ENCODE results near the gene PHLDB3. TPM values are rescaled to one million over a fixed set of nuclear protein-coding genes. Genes with fewer than 3 reads are reported as not detected.
A peak's percentile ranks its signal among the peaks of the same experiment; 100 is the strongest.

Gene PHLDB3
- total and polyA plus RNA-seq, 2 donors (not counting 3 experiments of a cell fraction or from before 2014, with no cell fraction given): 5.5 to 12.0 TPM

- POLR2A ChIA-PET: interaction anchor here (0.7 kb wide), 1 partner anchor 73 kb away, joined by 3 read pairs; no protein-coding TSS in a partner anchor
- CTCF ChIA-PET: interaction anchor here (0.7 to 6.6 kb wide), 38 partner anchors 8 to 1008 kb away, joined by 3 to 833 read pairs (median 8); partner anchors contain the start of genes IRGQ, PHLDB3, ZNF575 and ZNF576
- no peaks in the 10 kb centered on the region for H3K4me1 ChIP-seq (ENCODE audit: control insufficient read depth, extremely low read depth, insufficient read depth, low read length)
- BruUV-seq (replicated peaks): no TSS peak
- no peaks in the 10 kb centered on the region for H3K36me3 ChIP-seq (ENCODE audit: control insufficient read depth in 2 of 2, extremely low read depth in 1 of 2, insufficient read depth in 2 of 2, low read length in 2 of 2)
- dilution Hi-C loops (cut with MboI; ENCODE audit: extremely low pct_ligation_motif_present, low sequenced_read_pairs): no loop called here
- TF ChIP-seq, protein P1, sequence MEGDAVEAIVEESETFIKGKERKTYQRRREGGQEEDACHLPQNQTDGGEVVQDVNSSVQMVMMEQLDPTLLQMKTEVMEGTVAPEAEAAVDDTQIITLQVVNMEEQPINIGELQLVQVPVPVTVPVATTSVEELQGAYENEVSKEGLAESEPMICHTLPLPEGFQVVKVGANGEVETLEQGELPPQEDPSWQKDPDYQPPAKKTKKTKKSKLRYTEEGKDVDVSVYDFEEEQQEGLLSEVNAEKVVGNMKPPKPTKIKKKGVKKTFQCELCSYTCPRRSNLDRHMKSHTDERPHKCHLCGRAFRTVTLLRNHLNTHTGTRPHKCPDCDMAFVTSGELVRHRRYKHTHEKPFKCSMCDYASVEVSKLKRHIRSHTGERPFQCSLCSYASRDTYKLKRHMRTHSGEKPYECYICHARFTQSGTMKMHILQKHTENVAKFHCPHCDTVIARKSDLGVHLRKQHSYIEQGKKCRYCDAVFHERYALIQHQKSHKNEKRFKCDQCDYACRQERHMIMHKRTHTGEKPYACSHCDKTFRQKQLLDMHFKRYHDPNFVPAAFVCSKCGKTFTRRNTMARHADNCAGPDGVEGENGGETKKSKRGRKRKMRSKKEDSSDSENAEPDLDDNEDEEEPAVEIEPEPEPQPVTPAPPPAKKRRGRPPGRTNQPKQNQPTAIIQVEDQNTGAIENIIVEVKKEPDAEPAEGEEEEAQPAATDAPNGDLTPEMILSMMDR (IDR thresholded peaks at IDR 0.05; ENCODE audit: extremely low read depth in 1 of 2, insufficient read depth in 1 of 2, low read depth in 1 of 2, low read length in 2 of 2): peak; percentile 79 to 88
- no peak for TF ChIP-seq EZH2 (IDR thresholded peaks at IDR 0.05; ENCODE audit: borderline replicate concordance, low read depth, low read length, severe bottlenecking)
- TF ChIP-seq MYC (IDR thresholded peaks at IDR 0.05; ENCODE audit: low read depth, low read length): no peak
- TF ChIP-seq JUN (IDR thresholded peaks at IDR 0.05; ENCODE audit: borderline replicate concordance, insufficient read depth, insufficient read length, low read depth): no peak
- TF ChIP-seq POLR2A (IDR thresholded peaks at IDR 0.05; ENCODE audit: low read depth, low read length): no peak
- intact Hi-C loops (cut with micrococcal nuclease): loop anchor here (1.0 to 5.0 kb wide), 5 partner anchors 57 to 360 kb away; partner anchors contain the start of gene PHLDB3
- H3K27ac ChIP-seq (ENCODE audit: insufficient read depth, low read depth, low read length): no peak overlapping the region
- H3K4me3 ChIP-seq (replicated peaks in 1 of 3; ENCODE audit: insufficient read depth in 1 of 3, low read depth in 1 of 3, low read length in 3 of 3): no peak overlapping the region
- peak; percentile 65 for DNase-seq (ENCODE audit: low read depth, low spot score)
- H3K9me1 ChIP-seq (replicated peaks; ENCODE audit: control insufficient read depth, extremely low read depth, insufficient read depth, low read length): no peaks in the 10 kb centered on the region
- no peaks in the 10 kb centered on the region for H3K79me2 ChIP-seq (ENCODE audit: control insufficient read depth, insufficient read depth, low read length)
- no peak overlapping the region for H3K9ac ChIP-seq (replicated peaks; ENCODE audit: extremely low read depth, insufficient read depth, low read length)
- H3K27me3 ChIP-seq (ENCODE audit: control insufficient read depth in 2 of 2, insufficient read depth in 2 of 2, low read length in 2 of 2): no peaks in the 10 kb centered on the region
- no peak overlapping the region for H2AFZ ChIP-seq (ENCODE audit: low read depth, low read length)
- H4K20me1 ChIP-seq (replicated peaks; ENCODE audit: control insufficient read depth, extremely low read depth, insufficient read depth, low read length): no peaks in the 10 kb centered on the region
- FAIRE-seq: peak; percentile 92
- H3K4me2 ChIP-seq (ENCODE audit: insufficient read depth, low read length): no peak overlapping the region
- no peaks in the 10 kb centered on the region for H3K9me3 ChIP-seq (replicated peaks; ENCODE audit: control insufficient read depth, insufficient read depth, low read length)
These were observed 57.6 kb downstream of the PHLDB3 start for GRCh38 chr19:43446746-43447489.
